Posterior vena cava (tissue), 2 donors: Measurements from ENCODE around the gene ACSBG1. TPM values are rescaled to one million over a fixed set of nuclear protein-coding genes. Genes with fewer than 3 reads are reported as not detected.
"Not testable (repeated sequence)": the region's sequence is repeated elsewhere in the genome, so short reads cannot be mapped to it uniquely, and the experiment has no call there.

ENCODE experiments used
- DNase-seq: peaks from one replicate; pipeline ENCODE4 v3.0.0-alpha.2; 2020; ENCODE audit warnings: low spot score
- intact Hi-C, 2 donors: fragments of 100-400 bp; cut with DNase I; formaldehyde crosslinking; loops; one replicate each; pipeline versions ENCODE4 v1.14.1 to v1.14.2; 2022 to 2023
- total RNA-seq, 2 donors: library from RNA; stranded (reverse); fragmentation: NEBNext Ultra II Directional; extraction: Animal tissue kit (Norgen Biotek cat#: 25700); gene quantifications; one replicate each; pipeline ENCODE4 v1.2.1, GENCODE V29; 2021
- donor health status: DM: yes; HTN: yes; CAD: no.
- donor health status: DM: yes; HTN: yes; CAD: no.

The ACSBG1 gene
- total RNA-seq, 2 donors from 2014 or later: not detected

DNA sequence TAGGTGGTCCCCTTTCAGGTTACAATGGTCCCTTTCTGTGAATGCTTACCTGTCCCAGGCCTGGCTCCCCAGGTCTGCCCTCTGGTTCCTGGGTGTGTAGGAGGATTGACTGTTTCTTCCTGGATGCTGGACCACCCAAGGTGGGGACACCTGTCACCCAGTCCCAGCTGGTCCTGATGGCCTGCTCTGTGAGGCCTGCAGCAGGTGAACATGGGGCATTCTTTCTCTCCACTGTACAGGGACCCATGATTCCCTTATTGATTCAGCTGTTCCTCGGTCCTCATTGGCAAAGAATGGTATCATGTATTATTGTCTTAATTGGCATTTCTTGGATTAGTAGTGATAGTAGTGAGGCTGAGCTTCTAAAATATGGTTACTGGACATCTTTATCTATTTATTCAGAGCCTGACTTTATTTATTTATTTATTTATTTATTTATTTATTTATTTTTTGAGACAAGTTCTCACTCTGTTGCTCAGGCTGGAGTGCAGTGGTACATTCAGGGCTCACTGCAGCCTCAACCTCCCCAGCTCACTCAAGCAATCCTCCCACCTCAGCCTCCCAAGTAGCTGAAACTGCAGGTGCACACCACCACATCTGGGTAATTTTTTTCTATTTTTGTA is 21.2 kb upstream of the ACSBG1 start:
- intact Hi-C loops: no loop called here
- DNase-seq: no peak

DNA sequence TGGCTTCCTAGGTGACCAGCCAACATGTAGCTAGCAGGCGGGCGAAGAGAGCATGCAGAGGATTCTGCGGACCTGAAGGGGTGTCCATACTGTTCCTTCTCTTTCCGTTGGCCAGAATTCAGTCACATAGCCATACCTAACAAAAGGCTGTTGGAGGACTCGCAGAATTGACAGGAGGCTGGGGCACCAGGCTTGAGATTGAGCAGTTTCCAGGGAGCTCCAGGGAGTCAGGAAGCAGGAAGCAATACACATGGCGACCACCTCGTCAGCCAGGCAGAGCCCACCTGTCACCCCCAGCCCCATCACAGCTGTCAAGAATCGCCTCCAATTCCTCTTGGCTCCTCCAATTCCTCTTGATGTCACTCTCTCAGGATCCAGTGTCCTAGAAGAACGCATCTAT is 16.8 kb upstream of the ACSBG1 start:
- no peak for DNase-seq
- intact Hi-C loops: no loop called here

DNA sequence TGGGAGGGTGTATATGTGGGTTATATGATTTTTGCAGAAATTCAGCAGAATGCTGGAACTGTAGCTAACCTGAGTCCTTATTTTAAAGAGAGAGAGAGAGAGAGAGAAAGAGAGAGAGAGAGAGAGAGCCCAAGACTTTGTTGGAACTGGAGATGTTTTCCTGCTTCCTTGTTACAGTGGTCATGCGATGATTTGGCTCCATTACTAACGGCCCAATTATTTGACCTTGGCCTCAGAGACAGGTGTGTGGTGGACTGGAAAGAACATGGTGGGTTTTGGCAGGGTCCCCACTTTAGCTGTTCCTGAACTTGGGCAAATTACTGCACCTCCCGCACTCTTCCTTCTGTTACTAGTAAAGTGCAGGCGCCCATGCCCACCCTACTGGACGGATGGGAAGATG is 14.8 kb upstream of the ACSBG1 start:
- intact Hi-C loops: no loop called here
- DNase-seq: no peak

DNA sequence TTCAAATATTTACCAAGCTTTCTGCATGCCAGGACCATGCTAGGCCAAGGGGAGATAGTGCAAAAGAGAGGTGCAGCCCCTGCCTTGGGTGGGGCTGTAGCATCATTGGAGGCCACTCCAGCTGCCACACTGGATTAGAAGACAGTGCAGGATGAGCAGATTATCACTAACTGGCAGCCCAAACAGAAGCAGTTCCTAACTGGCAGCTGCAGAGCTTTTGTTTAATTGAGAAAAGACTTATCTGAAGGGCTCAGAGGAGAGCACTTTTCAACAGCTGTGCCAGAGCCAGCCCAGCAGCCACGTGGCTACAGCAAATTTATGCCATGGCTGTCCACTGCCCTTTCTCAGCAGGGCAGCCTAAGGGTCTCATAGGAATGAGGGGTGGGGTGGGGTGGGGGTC is 13.5 kb upstream of the ACSBG1 start:
- intact Hi-C loops: no loop called here
- DNase-seq: no peak

DNA sequence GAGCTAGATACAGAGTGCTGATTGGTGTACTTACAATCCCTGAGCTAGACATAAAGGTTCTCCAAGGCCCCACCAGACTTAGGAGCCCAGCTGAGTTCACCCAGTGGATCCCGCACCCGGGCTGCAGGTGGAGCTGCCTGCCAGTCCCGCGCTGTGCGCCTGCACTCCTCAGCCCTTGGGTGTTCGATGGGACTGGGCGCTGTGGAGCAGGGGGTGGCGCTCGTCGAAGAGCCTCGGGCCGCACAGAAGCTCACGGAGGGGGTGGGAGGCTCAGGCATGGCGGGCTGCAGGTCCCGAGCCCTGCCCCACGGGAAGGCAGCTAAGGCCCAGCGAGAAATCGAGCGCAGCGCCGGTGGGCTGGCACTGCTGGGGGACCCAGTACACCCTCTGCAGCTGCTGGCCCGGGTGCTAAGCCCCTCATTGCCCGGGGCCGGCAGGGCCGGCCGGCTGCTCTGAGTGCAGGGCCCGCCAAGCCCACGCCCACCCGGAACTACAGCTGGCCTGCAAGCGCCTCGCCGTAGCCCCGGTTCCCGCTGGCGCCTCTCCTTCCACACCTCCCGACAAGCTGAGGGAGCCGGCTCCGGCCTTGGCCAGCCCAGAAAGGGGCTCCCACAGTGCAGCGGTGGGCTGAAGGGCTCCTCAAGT is 11.7 kb upstream of the ACSBG1 start:
- DNase-seq, intact Hi-C loops: not testable (repeated sequence)

DNA sequence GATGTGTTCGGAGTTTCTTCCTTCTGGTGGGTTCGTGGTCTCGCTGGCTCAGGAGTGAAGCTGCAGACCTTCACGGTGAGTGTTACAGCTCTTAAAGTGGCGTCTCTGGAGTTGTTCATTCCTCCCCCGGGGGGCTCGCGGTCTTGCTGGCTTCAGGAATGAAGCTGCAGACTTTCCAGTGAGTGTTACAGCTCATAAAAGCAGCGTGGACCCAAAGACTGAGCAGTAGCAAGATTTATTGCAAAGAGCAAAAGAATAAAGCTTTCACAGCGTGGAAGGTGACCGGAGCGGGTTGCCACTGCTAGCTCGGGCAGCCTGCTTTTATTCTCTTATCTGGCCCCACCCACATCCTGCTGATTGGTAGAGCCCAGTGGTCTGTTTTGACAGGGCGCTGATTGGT is 11.0 kb upstream of the ACSBG1 start:
- intact Hi-C loops, DNase-seq: not testable (repeated sequence)

DNA sequence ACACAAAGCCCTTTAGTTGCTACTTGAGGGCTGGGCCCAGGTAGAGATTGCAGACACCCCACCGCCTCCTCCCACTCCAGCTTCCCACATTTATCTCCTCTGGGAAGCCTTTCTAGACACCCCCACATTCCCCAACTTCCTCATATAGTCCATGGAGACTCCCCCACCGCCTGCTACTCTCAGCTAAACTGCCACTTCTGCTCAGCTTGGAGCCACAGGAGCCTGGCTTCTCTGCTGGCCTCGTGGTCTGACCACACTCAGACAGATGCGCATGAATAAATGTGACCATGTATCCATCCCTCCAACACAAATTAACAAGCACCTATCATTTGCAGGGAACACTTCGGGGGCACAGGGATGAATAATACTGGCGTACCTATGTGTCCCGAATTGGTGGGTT is 10.5 kb upstream of the ACSBG1 start:
- DNase-seq: no peak
- intact Hi-C loops: loop anchor here (5.0 kb wide), 4 partner anchors 68 to 133 kb away; partner anchors contain the start of gene CIB2 (in 1 of the 2)

DNA sequence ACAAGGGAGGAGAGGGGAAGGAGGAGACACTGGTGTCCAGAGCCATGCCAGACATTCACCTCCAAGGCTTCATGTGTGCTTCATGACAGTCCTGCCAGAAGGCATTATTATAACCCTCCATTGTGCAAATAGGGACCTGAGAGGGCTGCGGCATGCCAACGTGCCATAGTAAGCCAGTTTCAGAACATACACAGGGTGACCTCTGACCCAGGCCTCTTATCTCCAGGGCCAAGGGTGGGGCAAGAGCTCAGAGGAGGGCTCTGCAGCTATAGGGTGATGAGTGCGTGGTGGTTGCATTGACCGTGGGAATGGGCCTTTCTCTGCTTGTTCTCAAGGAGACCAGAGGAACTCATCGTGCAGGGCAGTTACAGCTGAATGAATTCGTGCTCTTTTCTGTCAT is 9.7 kb upstream of the ACSBG1 start:
- no peak for DNase-seq
- intact Hi-C loops: loop anchor here (5.0 kb wide), 4 partner anchors 67 to 132 kb away; partner anchors contain the start of gene CIB2 (in 1 of the 2)

DNA sequence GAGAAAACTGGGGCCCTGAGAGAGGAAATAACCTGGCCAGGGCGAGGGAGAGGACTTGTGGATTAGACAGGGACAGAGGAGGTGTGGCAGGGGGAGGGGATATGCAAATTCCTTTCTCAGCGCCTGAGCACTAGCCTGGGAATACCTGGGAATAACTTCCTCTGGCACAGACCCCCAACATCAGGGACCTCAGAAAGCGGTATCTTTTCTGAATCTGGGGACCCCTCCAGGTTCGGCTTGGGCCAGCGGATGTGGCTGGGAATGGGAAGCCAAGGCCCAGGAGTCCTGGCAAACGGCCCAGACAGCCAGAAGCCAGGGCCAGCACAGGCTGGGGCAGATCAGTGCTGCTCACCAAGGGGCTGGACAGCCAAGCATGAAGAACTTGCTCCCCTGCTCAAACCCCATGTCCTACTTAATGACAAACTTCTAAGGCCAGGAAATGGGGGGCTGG is 9.2 kb upstream of the ACSBG1 start:
- no peak for DNase-seq
- intact Hi-C loops: loop anchor here (5.0 kb wide), 4 partner anchors 66 to 131 kb away; partner anchors contain the start of gene CIB2 (in 1 of the 2)

DNA sequence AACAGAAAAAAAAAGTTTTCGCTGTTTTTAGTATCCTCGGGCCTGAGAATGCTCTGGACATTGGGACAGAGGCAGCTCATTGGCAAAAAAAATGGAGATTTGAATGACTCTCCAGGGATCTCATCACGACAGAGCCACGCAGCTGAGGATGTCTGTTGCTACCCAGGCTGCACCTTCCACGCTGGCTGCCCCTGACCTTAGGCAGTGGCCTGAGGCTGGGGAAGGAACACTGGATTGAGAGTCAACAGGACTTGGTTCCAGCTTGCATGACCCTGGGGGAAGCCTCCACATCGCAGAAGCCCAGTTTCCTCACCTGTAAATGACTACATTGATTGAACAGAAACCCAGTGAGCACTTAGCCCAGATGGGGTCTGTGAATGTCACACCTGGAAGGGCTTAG is 8.7 kb upstream of the ACSBG1 start:
- DNase-seq: no peak
- intact Hi-C loops: loop anchor here (5.0 kb wide), 4 partner anchors 66 to 131 kb away; partner anchors contain the start of gene CIB2 (in 1 of the 2)

DNA sequence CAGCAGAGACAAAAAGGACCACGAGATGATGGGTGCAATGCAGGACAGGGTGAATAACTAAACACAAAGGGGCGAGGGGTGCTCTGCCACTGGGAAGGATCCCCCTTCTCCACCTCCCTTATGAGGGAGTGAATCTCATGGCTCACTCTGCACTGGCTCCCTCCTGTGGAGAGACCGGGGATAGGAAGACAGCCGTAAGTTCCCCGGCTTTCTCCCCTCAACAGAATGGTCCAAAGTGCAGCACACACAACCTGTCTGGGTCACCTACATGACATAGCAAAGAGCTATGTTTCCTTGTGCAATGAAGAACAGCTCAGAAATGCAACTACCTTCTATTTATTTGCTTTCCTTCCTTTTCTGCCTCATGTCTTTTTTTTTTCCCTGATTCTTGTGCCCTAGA is 7.8 kb upstream of the ACSBG1 start:
- no peak for DNase-seq
- intact Hi-C loops: loop anchor here (5.0 kb wide), 4 partner anchors 65 to 130 kb away; partner anchors contain the start of gene CIB2 (in 1 of the 2)

DNA sequence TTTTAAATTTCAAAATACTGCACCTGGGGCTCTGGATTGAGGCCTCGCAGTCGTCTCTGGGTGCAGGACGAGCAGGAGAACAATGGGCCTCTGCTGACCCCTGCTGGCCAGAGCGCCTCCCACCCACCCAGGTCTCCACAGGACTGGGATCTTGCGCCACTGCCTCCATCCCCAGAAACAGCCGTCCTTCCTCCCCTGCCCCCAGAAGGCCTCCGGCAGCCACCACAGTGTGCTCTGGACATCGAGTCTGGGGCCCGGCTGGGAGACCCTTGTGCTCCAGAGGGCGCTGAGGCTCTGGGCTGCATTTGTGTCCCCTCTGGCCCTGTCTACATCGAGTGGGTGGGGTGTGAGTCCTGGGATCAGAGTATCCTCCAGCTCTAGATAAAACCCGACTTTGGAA is 6.7 kb upstream of the ACSBG1 start:
- intact Hi-C loops: loop anchor here (1.0 to 5.0 kb wide), 5 partner anchors 42 to 129 kb away; partner anchors contain the start of gene CIB2 (in 1 of the 2)
- peak; percentile 95 for DNase-seq

DNA sequence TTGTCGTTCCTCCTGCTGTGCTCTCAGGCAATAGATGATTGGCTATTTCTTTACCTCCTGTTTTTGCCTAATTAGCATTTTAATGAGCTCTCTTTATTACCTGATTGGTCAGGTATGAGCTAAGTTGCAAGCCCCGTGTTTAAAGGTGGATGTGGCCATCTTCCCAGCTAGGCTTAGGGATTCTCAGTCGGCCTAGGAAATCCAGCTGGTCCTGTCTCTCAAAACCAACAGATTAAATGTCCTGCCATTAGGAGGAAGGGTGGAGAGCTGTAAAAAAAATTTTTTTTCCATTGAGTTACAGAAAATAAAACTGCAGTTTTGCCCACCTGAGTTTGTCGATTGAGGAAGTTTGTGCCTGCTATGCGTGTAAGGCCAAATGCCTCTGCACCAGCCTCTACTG is 5.4 kb upstream of the ACSBG1 start:
- DNase-seq: no peak
- intact Hi-C loops: loop anchor here (5.0 kb wide), 4 partner anchors 63 to 128 kb away; partner anchors contain the start of gene CIB2 (in 1 of the 2)

DNA sequence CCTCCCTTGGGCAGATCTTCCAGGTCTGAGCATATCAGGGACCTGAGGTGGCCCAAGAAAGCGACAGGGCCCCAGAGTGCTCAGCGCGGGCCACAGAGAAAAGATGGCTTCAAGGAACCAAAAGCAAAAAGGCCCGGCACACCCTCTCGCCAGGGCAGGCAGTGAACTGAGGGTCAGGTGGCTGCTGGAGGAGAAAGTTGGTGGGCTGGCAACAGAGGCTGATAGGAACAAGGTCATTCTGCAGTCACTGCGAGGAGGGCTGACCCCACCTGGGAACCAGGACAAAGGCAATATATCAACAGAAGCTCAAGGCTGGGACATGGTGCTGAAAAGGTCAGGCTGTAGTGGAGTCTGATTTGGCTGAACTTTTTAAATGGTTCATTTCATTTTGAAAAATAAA is 2.8 kb upstream of the ACSBG1 start:
- intact Hi-C loops: no loop called here
- DNase-seq: no peak

DNA sequence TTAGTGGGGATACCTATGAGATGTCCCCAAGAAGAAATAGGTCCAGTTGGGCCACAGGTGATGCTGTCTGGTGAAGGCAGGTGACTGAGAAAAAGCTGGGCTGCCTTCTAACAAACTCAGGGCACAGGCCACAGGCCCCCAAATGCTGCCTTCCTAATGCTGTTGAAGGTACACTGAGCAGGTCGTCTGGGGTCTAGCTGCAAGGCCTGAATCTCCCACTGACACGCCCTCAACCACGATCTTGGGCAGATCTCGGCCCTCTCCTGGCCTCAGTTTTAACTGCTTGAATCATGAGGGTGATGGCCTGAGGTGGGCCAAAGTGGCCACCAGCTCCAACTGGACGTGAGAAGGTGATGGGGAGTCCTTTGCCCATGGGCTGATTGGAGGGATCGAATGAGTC is 2.1 kb upstream of the ACSBG1 start:
- intact Hi-C loops: no loop called here
- DNase-seq: no peak

DNA sequence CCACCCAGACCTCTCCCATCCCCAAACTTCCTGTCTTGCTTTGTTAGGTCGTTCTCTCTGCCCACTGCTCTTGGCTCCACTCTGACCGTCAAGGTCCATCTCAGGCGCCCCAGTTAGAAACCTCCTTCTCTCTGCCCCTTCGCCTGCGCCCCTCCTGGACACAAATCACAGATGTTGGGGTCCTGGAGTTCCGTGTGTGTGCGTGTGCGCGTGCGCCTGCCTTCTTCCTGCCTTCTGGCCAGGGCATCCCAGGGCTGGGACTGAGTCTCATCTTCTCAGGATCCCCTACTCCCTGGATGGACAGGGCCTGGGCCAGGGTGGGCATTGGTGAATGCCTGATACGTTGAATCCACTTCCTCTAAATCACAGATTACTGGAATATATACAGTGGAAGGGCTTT is 869 bp downstream of the ACSBG1 start:
- peak; percentile 58 for DNase-seq
- intact Hi-C loops: loop anchor here in 1 of 2 donors (5.0 kb wide), 1 partner anchor 41 kb away; no protein-coding TSS in a partner anchor

DNA sequence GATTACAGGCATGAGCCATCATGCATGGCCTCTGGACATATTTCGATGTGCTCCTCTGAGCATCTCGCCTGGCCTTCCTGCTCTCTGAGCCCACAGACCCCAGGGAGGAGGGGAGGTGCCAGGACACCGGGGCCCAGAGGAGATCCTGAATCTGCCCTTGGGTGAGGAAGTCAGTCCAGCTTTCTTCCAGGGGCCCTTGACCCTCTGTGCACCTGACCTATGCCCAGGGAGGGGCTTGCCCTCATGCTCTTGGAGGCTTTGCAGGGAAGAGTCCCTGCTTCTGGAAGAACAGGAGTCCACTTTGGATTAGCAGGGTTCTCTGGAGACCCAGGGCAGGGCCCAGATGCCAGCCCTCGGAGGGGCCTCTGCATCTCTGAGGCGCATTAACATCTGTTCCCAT is 1.4 kb downstream of the ACSBG1 start:
- intact Hi-C loops: loop anchor here in 1 of 2 donors (5.0 kb wide), 1 partner anchor 41 kb away; no protein-coding TSS in a partner anchor
- DNase-seq: peak; percentile 47

DNA sequence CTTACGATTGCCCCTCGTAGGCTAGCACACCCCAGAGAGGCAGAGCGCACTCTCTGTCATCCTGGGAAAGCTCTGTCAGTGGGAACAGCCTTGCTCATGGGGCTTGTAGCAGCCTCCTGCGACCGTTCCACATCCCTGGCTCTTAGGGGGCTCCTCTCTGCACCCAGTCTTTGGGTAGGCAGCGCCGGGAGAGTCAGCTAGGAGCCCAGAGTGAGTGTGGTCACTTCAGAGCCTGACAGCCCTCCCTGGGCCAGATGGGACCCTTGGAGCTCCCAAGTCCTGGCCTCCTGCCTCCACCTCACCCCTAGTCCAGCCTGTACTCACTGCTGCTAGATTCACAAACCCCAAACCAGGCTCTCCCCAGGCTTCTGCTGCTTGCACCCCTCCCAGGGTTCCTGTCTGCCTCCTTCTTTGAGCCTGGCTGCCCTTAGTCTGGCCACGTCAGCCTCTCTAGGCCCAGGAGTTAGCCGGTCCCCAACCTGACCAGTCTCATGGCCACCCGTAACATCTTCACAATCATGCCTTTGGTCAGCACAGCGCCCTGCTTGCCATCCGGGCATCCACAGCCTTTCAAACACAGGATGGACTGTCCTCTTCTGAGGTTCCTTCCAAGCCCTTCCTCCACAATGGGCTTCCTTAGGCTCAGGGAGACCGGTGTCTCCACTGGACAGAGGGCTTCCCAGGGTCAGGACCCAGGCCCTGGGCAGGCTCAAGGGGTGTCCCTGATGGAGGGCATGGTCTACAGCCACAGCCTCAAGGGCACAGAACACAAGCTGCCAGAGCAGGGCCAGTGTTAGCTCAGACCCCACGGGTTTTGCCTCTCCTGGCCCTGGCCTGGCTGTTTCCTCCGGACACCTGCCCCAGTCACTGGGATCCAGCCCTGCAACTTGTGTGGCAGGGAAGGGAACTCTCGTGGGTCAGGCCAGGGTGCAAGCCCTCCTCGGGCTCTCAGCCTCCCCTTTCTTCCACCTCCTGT is 4.6 kb downstream of the ACSBG1 start:
- DNase-seq: no peak
- intact Hi-C loops: loop anchor here in 1 of 2 donors (5.0 kb wide), 1 partner anchor 37 kb away; no protein-coding TSS in a partner anchor

DNA sequence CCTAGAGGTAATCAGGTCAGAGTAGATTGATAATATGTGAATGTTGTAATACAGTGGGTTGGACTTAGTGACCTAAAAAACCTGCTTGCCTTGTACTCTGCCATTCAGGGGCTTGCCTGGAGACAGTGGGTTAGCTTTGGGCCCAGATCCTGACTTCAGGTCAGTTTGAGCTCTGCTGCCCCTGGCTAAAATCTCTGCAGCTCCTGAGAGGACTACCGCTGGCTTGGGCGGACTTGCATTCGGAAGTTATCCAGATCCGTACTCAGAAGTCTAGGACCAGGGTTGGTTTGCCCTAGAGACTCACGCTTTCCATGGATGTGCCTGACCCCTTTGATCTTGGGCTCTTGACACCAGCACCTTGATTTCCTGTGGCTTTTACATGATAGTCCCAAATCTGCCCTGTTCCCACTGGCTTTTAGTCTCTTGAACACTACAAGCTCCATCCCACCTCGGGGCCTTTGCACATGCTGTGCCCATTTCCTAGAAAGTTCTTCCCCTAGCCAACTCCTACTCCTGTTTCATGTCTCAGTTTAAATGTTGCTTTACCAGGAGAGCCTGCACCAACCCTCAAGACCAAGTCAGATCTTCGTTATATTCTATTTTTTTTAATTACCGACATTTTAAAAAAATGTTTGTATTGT is 5.9 kb downstream of the ACSBG1 start:
- intact Hi-C loops: no loop called here
- no peak for DNase-seq
